ENCODE measurements around the gene HSD17B12.
"Not testable (repeated sequence)": the region's sequence is repeated elsewhere in the genome, so short reads cannot be mapped to it uniquely, and the experiment has no call there.

The HSD17B12 gene

DNA sequence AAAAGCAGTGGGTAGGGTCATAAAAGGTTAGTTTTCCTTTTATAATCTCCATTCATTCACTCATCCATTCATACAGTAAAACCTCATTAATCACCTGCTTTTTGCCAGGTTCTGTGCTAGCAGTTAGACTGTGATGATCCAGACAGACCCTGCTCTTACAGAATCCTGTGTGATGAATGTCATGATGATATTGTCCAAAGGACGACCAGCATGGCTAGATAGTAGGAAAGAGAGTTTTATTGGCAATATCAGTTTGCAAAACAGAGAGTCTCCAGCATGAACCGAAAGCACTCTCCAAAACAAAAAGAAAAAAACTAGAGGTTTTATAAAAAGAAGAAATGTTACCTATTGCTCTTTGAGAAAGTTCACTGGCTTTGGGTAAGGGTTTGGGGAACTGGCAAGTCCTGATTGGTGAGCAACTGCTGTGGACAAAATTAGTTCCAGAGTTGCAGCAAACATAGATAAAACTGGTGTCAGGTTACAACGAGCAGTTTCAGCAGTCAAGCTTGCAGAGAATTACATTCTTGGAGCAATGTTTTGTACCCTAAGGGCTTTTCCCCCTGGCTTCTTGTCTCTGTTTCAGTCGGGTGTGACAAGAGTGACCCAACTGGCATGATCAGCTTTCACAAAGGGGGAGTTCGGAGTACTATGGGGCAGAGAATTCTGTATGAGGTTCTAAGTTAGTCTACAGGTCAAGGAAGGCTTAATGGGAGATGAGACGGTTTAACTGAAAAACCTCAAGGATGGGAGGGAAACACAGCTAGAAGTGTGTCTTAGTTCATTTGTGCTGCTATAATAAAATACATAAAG lies 58.3 kb downstream of the HSD17B12 start:
- in situ Hi-C loops (cut with MboI; ENCODE audit: low sequenced_read_pairs), result no loop called here

DNA sequence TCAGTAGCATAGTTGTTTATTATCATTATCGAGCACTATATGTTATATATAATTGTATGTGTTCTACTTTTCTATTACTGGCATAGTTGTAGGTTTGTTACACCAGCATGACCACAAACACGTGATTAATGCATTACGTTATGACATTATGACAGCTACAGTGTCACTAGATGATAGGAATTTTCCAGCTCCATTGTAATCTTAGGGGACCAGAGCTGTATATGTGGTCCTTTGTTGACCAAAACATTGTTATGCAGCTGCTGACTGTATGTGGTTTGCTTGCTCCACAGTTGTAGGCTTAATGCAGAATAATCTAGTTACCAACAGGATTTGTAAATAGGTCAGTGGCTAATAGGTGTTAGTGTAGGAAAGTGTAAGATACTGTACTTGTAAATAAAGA lies 66.1 kb downstream of the HSD17B12 start:
- in situ Hi-C loops (cut with MboI; ENCODE audit: low sequenced_read_pairs), result no loop called here

DNA sequence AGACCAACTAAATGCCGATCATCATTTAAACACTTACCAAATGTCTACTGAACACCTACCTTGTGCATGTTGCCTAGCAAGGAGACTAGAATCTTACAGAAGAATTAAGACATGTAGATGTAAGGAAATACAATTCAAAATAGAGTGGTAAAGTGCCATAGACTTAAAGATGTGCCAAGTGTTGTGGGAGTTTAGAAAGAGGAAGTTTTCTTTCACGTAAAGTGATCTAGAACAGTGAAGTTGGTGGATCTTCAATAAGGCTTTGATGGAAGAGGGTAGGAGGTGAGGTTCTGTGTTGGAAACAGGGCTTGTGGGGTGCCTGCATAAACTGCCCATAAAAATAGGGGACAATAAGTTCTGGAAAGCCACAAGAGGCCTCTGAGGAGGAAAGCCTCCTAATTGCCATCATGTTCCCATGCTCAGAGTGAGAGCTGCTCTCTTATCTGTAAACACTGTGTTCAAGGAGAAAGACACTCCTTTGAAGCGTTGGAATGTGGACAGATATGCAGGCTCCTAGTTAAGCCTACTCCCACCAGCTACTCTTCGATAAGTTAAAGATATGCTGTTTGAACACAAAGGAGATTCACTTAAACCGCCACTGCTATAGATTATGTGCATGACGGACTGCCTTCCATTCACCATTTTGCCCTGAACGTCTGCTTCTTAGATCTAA lies 66.7 kb downstream of the HSD17B12 start:
- in situ Hi-C loops (cut with MboI; ENCODE audit: low sequenced_read_pairs), result no loop called here

DNA sequence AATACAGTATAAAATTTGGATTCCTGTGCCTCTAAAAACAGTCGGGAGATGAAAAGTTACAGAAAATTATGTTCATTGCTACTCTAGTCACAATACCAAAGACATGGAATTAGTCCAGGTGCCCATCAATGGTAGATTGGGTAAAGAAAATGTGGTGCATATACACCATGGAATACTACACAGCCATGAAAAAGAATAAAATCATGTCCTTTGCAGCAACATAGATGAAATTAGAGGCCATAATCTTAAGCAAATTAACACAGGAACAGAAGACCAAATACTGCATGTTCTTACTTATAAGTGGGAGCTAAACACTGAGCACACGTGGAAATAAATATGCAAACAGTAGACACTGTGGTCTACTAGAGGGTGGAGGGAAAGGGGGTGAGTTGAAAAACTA lies 67.6 kb downstream of the HSD17B12 start:
- in situ Hi-C loops (cut with MboI; ENCODE audit: low sequenced_read_pairs), result no loop called here

DNA sequence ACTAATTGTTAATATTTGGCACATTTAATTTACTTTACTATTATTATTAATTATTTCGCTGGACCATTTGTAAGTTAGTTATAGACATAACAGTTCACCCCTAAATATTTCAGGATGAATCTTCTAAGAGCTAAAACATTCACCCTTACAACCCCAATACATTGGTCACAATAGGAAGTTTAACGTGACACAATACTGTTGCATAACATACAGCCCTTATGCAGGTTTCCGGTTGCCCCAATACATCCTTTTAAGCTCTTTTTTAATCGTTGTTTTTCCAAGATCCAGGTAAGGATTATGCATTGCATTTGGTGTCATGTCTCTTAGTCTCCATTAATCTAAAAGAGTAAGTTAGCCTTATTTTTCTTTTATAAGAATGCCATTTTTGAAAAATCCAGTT lies 71.2 kb downstream of the HSD17B12 start:
- in situ Hi-C loops (cut with MboI; ENCODE audit: low sequenced_read_pairs), result no loop called here

DNA sequence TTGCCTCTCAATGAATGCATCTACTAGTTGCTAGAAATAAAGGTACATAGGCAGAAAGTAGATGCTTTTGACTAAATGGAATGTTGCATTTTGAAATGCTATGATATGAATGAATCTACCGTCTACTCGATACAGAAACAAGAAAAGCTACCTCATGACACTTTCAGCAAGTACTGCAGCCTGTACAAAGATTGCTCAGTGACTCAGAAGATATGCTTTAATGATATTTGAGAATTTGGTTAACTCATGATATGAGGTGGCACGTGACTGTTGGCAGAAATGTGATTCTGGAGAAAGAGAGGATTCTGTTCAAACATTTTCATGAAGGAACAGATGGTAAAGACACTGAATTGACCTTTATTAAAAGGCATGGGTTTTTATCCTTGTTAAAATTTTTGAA lies 76.0 kb downstream of the HSD17B12 start:
- in situ Hi-C loops (cut with MboI; ENCODE audit: low sequenced_read_pairs), result no loop called here

DNA sequence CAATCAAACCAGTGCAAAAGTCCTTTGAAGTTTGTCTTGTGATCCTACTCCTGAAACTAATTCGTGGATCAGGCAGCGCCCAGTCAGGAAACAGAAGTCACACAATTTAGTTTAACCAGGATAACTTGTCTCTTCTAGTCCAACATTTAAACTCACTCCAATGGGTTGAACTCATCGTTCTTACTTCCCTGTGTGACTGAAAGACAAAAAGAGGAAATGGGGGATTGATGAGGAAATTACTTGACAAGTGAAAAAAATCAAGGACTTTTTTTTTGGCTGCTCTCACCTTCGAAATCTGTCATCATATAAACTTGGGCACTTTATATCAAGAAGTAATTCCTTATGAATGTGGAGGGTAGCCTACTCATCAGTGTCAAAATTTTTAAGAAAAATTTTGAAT lies 78.4 kb downstream of the HSD17B12 start:
- in situ Hi-C loops (cut with MboI; ENCODE audit: low sequenced_read_pairs), result no loop called here

DNA sequence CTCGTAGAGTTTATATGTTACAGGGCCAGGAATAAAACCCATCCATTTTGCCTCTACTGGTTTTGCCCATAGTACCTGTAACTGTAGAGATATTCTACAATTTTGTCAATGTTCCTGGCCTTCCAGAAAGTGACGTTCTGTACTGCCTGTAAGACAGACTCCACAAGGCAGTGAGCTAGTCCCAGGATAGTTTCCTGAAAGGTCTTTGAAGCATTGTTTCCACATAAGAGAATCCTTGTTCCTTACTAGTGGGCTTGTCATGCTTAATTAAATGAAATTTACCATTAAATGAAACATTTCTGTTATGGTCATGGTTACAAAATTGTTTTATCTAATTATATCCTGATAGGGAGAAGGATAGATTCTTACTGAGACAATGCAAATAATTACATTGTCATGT lies 80.4 kb downstream of the HSD17B12 start:
- in situ Hi-C loops (cut with MboI; ENCODE audit: low sequenced_read_pairs), result no loop called here

DNA sequence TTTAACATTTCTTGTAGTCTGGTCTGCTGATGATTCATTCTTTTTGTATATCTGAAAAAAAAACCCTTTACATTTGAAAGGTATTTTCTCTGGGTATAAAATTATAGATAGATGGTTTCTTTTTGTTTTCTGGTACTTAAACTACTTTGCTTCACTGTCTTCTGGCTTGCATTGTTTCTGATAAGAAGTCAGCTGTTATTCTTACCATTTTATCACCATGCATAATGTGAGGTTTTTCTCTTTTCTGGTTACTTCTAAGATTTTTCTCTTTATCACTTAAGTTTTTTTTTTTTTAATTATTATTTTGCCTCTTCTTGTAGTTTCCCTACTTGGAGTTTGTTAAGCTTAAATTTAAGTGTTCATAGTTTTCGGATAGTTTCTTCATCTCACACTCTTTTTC lies 84.7 kb downstream of the HSD17B12 start:
- in situ Hi-C loops (cut with MboI; ENCODE audit: low sequenced_read_pairs), result no loop called here

DNA sequence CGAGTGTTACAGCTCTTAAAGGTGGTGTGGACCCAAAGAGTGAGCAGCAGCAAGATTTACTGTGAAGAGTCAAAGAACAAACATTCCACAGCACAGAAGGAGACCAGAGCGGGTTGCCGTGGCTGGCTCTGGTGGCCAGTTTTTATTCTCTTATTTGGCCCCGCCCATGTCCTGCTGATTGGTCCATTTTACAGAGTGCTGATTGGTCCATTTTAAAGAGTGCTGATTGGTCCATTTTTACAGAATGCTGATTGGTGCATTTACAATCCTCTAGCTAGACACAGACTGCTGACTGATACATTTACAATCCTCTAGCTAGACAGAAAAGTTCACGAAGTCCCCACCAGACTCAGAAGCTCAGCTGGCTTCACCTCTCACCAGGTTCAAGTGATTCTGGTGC lies 88.1 kb downstream of the HSD17B12 start:
- in situ Hi-C loops (cut with MboI; ENCODE audit: low sequenced_read_pairs), result not testable (repeated sequence)

DNA sequence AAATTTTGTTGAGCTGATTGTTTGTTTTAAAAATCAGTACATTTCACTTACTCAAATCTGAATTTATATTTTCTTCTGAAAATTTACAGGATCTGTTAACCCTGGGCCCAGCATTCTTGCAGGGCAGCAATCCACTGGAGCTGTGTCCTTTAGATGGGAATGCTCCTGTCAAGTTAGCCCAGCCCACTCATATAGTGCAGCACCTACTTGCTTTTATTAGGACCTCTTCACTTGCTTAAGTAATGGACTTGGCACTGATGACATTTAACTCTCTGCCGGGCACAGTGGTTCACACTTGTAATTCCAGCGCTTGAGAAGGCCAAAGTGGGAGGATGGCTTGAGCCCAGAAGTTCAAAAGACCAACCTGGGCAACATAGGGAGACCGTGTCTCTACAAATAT lies 89.6 kb downstream of the HSD17B12 start:
- in situ Hi-C loops (cut with MboI; ENCODE audit: low sequenced_read_pairs), result no loop called here

DNA sequence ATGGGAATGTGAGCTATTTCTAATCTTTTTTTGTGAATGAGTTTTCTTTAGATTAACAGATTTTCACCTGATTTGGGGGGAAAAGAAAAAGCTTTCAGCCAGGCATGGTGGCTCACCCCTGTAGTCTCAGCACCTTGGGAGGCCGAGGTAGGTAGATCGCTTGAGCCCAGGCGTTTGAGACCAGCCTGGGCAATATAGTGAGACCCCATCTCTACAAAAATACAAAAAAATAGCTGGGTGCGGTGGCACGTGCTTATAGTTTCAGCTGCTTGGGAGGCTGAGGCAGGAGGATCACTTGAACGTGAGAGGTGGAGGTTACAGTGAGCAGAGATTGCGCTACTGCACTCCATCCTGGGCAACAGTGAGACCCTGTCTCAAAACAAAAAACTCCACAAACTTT lies 92.2 kb downstream of the HSD17B12 start:
- in situ Hi-C loops (cut with MboI; ENCODE audit: low sequenced_read_pairs), result no loop called here

DNA sequence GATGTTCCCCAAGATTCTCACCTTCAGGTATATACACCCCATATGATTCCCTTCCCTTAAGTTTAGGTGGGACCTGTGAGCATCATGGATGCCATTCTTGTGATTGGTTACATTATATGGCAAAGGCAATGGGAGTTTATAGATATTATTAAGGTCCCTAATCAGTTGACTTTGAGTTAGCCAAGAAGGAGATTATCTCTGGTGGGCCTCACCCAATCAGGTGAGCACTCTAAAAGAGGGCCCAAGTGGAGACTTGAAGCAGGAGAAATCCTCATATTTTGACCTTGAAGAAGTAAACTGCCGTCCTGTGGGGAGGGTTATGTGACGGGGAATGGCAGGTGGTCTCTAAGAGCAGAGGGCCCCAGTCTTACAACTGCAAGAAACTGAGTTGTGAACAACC lies 94.2 kb downstream of the HSD17B12 start:
- in situ Hi-C loops (cut with MboI; ENCODE audit: low sequenced_read_pairs), result no loop called here

DNA sequence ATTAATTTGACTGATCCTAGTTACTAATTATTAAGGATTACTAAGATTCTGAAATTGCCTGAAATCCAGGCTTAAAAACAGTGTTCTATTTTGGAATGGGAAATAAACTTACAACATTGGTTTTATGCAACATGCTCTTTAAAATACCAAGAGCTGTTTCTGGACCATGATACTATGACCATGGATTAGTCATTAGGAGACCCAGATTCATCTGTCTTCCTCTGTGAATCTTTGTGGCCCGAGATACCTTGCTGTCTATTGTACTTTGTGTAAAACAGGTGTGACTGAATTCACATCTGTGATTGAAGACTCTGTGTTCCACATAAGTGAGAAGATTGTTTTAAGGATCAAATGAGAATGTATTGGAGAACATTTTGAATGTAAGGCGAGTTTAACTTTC lies 98.8 kb downstream of the HSD17B12 start:
- in situ Hi-C loops (cut with MboI; ENCODE audit: low sequenced_read_pairs), result no loop called here

DNA sequence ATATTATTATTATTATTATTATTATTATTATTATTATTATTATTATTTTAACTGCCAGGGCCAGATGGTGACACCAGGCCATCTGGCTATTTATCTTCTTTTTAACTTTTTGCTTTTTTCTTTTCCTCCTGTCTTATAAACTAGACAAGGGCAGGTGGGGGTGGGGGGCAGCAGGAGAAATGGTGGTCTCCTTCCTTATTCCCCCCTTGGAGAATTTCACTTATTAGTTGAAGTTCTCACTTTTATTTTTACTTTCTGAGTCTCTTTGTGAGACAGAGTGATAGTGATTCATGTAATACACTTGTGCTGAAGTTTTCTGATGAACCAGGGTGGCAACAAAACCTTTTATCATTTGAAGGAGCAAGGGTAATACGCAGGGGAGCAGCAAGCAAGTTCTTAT lies 103.8 kb downstream of the HSD17B12 start:
- in situ Hi-C loops (cut with MboI; ENCODE audit: low sequenced_read_pairs), result no loop called here

DNA sequence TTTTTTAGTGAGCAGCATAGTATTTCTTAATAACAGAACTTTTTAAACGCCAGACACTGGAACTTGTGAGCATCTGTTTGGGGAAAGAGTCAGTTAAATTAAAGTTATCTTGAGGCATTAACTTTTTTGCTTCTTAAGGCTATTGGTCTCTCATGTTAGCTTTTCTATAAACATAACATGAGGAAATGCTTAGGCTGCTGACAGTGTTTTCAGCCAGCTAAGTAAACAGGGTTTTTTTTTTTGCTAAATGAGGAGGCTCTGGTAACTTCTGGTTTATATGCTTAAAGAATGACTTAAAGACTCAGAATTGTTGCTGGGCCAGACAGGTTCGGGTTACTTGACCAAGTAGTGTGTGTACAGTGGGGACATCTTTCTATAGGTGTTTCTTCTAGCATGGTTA lies 104.3 kb downstream of the HSD17B12 start:
- in situ Hi-C loops (cut with MboI; ENCODE audit: low sequenced_read_pairs), result no loop called here

DNA sequence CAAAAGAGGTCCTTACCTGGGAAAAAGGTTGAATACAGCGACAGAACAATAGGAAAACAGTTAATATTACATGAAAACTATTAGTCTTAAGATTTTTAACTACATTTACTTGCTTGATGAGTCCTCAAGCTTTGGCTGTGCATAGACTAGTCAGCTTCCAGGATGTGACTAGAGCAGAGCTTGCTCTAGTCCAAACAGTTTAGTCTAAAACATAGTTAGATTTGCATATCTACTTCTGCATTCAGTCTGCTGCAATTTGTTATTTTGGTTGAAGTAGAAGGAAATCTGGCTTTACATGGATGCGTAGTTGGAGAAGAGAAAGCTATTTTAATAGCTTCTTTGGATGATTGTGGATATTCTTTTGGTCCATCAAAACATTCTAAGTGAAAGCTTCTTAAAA lies 104.8 kb downstream of the HSD17B12 start:
- in situ Hi-C loops (cut with MboI; ENCODE audit: low sequenced_read_pairs), result no loop called here

DNA sequence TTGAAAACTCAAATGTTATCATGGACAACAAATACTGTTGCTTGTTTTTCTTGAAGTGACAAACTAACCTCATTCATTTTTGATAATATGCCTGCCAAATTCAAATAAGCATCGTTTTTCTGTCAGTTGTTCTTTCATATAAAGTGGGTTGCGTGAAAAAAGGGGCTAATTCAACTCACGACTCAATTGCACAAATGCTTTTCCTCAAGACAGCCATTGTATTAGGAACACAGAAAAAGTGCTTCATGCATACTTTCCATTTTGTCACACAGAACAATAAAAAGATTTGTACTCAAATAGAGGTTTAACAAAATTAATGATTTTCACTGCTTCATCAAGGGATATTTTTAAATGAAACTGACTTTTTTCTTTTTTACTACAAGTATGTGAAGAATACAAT lies 105.5 kb downstream of the HSD17B12 start:
- in situ Hi-C loops (cut with MboI; ENCODE audit: low sequenced_read_pairs), result no loop called here

DNA sequence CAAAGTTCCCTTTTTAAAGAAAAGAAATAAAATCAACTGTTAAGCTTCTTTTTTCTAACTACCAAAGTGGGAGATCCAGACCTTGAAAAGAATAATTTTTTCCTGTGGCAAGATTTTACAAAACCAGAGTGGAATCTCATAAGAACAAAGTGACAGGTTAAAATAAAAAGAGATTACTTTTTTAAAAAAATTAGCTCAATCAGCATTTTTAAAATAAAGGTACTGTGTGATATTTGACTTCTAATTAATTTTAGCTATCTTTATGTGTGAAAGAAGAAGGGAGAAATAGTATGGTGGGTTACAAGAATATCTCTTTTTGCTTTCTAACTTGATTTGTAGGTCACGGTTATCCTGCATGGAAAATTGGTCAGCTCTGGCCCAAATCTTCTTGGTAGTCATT lies 107.3 kb downstream of the HSD17B12 start:
- in situ Hi-C loops (cut with MboI; ENCODE audit: low sequenced_read_pairs), result no loop called here

DNA sequence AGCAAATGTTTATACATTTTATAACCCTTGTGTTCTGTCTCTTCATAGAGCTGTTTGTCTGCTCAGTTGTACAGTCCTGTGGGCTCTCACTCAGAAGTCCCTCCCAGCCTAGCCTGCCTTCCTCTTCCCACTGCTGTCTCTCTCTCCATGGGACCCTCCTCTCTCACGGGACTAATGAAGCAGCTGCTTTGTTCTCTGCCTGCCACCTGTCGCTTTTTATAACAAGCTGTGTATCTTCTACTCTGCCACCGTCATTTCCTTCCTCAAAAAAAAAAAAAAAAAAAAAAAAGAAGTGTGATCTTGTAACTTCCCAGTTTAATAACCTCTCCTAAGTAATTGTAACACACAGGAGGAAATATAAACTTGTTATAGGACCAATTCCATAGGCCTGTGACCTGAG lies 107.9 kb downstream of the HSD17B12 start:
- in situ Hi-C loops (cut with MboI; ENCODE audit: low sequenced_read_pairs), result no loop called here

DNA sequence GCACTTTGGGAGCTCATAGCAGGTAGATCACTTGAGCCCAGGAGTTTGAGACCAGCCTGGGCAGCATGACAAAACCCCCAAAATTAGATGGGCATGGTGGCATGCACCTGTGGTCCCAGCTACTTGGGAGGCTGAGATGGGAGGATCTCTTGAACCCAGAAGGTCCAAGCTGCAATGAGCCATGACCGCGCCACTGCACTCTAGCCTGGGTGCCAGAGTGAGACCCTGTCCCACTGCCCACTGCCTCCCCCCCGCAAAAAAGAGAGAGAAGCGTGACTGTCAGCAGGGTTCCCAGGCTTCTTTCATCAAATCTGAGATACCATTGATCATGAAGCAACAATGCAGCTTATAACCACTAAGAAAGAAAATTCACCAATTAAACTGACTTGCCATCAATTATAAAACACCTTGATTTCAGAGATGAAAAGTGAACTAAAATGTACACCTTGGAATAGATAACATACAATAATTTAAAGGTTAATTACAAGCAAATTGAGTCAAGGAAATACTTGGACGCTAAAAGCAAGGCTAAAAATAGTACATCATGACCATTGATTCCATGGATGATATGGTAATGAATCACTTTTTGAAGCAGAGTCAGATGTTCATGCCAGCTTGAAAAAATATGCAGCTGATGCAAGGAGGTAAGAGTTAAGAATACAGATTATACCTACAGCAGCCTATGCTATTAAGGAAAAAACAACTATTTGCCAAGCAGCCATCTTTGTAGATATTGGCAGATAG lies 109.3 kb downstream of the HSD17B12 start:
- in situ Hi-C loops (cut with MboI; ENCODE audit: low sequenced_read_pairs), result no loop called here

DNA sequence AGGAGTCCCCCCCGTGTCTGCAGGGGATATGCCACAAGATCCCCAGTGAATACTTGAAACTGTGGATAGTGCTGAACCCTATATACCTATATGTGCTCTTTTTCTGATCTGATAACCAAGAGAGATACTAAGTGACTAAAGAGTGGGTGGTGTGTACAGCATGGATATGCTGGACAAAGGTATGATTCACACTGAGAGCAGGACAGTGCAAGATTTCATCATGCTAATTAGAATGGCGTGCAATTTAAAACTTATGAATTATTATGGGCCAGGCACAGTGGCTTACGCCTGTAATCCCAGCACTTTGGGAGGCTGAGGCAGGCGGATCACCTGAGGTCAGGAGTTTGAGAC lies 109.9 kb downstream of the HSD17B12 start:
- in situ Hi-C loops (cut with MboI; ENCODE audit: low sequenced_read_pairs), result no loop called here
